ENCODE measurements around the gene CDK15. TPM values are rescaled to one million over a fixed set of nuclear protein-coding genes. Genes with fewer than 3 reads are reported as not detected.

CDK15 gene
- total RNA-seq, 1 experiment from 2014 or later, result 4.8 TPM

DNA sequence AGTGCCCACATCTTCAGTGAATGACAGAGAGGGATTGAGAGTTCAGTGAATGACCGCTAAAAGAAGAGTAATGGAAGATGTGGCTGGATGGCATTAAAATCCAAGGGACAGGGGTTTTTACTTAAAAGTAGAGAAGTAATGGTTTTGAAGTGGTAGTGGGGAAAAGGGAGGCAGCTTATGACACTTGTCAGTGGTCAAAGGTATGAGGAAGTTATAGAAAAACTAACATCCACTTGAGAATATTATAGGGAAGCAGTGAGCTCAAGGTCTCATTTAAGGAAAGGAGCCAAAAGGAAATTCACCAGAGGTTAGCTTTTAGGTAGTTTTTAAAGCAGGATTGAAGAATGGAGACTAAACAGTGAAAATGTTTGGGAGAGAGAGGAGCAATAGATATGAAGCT lies 24.3 kb downstream of the CDK15 start:
- no peak overlapping the region for H3K27ac ChIP-seq (ENCODE audit: low read length)
- ChIA-PET CTCF (interaction anchor here (0.7 kb wide), 1 partner anchor 50 kb away, joined by 3 read pairs; the partner anchor contains the start of gene ALS2), POLR2A (no interaction called here)
- in situ Hi-C loops (cut with HindIII; ENCODE audit: low pct_unique_long_range_greater_than_20kb, low sequenced_read_pairs) (no loop called here), intact Hi-C loops (cut with micrococcal nuclease; ENCODE audit: unreplicated experiment) (no loop called here)
- TF ChIP-seq, protein P1, sequence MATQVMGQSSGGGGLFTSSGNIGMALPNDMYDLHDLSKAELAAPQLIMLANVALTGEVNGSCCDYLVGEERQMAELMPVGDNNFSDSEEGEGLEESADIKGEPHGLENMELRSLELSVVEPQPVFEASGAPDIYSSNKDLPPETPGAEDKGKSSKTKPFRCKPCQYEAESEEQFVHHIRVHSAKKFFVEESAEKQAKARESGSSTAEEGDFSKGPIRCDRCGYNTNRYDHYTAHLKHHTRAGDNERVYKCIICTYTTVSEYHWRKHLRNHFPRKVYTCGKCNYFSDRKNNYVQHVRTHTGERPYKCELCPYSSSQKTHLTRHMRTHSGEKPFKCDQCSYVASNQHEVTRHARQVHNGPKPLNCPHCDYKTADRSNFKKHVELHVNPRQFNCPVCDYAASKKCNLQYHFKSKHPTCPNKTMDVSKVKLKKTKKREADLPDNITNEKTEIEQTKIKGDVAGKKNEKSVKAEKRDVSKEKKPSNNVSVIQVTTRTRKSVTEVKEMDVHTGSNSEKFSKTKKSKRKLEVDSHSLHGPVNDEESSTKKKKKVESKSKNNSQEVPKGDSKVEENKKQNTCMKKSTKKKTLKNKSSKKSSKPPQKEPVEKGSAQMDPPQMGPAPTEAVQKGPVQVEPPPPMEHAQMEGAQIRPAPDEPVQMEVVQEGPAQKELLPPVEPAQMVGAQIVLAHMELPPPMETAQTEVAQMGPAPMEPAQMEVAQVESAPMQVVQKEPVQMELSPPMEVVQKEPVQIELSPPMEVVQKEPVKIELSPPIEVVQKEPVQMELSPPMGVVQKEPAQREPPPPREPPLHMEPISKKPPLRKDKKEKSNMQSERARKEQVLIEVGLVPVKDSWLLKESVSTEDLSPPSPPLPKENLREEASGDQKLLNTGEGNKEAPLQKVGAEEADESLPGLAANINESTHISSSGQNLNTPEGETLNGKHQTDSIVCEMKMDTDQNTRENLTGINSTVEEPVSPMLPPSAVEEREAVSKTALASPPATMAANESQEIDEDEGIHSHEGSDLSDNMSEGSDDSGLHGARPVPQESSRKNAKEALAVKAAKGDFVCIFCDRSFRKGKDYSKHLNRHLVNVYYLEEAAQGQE (IDR thresholded peaks at IDR 0.05; ENCODE audit: insufficient read depth in 1 of 2, low read depth in 2 of 2, low read length in 1 of 2), result no peak
- no peak for TF ChIP-seq SIN3A (IDR thresholded peaks at IDR 0.05; ENCODE audit: borderline replicate concordance, insufficient read depth, low read depth, low read length)
- TF ChIP-seq TCF7L2 (IDR thresholded peaks at IDR 0.05; ENCODE audit: low read depth, low read length), result no peak
- TF ChIP-seq, protein P2, sequence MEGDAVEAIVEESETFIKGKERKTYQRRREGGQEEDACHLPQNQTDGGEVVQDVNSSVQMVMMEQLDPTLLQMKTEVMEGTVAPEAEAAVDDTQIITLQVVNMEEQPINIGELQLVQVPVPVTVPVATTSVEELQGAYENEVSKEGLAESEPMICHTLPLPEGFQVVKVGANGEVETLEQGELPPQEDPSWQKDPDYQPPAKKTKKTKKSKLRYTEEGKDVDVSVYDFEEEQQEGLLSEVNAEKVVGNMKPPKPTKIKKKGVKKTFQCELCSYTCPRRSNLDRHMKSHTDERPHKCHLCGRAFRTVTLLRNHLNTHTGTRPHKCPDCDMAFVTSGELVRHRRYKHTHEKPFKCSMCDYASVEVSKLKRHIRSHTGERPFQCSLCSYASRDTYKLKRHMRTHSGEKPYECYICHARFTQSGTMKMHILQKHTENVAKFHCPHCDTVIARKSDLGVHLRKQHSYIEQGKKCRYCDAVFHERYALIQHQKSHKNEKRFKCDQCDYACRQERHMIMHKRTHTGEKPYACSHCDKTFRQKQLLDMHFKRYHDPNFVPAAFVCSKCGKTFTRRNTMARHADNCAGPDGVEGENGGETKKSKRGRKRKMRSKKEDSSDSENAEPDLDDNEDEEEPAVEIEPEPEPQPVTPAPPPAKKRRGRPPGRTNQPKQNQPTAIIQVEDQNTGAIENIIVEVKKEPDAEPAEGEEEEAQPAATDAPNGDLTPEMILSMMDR (IDR thresholded peaks at IDR 0.05), result no peak
- TF ChIP-seq POLR2AphosphoS5 (IDR thresholded peaks at IDR 0.05; ENCODE audit: low read depth, low read length), result no peak
- no peak for ATAC-seq
- no peaks in the 10 kb centered on the region for H3K36me3 ChIP-seq (ENCODE audit: control insufficient read depth, insufficient read depth, low read length)
- H3K9me3 ChIP-seq (ENCODE audit: control insufficient read depth, insufficient read depth, low read depth, low read length), result no peaks in the 10 kb centered on the region
- no peaks in the 10 kb centered on the region for H3K27me3 ChIP-seq (ENCODE audit: control insufficient read depth, insufficient read depth, low read length)
- no peak for DNase-seq (ENCODE audit: low read depth, low spot score)
- H3K4me1 ChIP-seq (ENCODE audit: control insufficient read depth, insufficient read depth, low read length), result no peaks in the 10 kb centered on the region
- no TSS peak for BruUV-seq (replicated peaks)
- H3K4me3 ChIP-seq (ENCODE audit: low read depth in 2 of 2, low read length in 2 of 2), result no peak overlapping the region

DNA sequence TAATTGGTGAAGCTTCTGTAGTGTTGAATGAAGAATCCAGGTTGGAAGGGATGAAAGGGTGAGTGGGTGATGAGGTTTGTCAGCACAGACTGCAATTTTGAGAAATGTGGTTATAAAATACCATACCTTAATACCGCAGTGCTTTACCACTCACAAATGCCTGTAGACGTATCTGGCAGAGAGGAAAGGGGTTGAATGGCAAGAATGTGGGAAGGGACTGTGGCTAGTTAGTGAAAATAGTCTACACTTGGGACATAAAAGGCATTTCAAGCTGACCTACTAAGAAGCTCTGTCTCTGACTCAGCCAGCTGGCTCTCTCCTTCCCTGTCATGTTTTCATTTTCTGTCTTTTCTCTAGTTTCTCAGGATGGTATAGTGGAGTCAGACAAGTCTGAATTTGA lies 25.1 kb downstream of the CDK15 start:
- no peak overlapping the region for H3K4me3 ChIP-seq (ENCODE audit: low read depth in 2 of 2, low read length in 2 of 2)
- DNase-seq (ENCODE audit: low read depth, low spot score) (no peak), ATAC-seq (no peak)
- POLR2A ChIA-PET, result interaction anchor here (0.6 kb wide), 1 partner anchor 56 kb away, joined by 5 read pairs; no protein-coding TSS in a partner anchor
- intact Hi-C loops (cut with micrococcal nuclease; ENCODE audit: unreplicated experiment) (no loop called here), in situ Hi-C loops (cut with HindIII; ENCODE audit: low pct_unique_long_range_greater_than_20kb, low sequenced_read_pairs) (no loop called here)
- no peak overlapping the region for H3K27ac ChIP-seq (ENCODE audit: low read length)
- CTCF ChIA-PET, result no interaction called here
- H3K36me3 ChIP-seq (ENCODE audit: control insufficient read depth, insufficient read depth, low read length), result no peaks in the 10 kb centered on the region
- TF ChIP-seq, protein P1 (IDR thresholded peaks at IDR 0.05; ENCODE audit: insufficient read depth in 1 of 2, low read depth in 2 of 2, low read length in 1 of 2), result no peak
- TF ChIP-seq POLR2AphosphoS5 (IDR thresholded peaks at IDR 0.05; ENCODE audit: low read depth, low read length) (no peak), TCF7L2 (IDR thresholded peaks at IDR 0.05; ENCODE audit: low read depth, low read length) (no peak)
- H3K4me1 ChIP-seq (ENCODE audit: control insufficient read depth, insufficient read depth, low read length), result no peaks in the 10 kb centered on the region
- no peaks in the 10 kb centered on the region for H3K9me3 ChIP-seq (ENCODE audit: control insufficient read depth, insufficient read depth, low read depth, low read length)
- no TSS peak for BruUV-seq (replicated peaks)
- H3K27me3 ChIP-seq (ENCODE audit: control insufficient read depth, insufficient read depth, low read length), result no peaks in the 10 kb centered on the region

All from Panc1 (cell line).